ENCODE data around the gene LAIR2. TPM values are rescaled to one million over a fixed set of nuclear protein-coding genes. Genes with fewer than 3 reads are reported as not detected.

LAIR2 gene
- total and polyA plus RNA-seq, 2 of the 13 experiments (the other 11 are each of a cell fraction or from before 2014, with no cell fraction given): 1.3 to 1.9 TPM

DNA sequence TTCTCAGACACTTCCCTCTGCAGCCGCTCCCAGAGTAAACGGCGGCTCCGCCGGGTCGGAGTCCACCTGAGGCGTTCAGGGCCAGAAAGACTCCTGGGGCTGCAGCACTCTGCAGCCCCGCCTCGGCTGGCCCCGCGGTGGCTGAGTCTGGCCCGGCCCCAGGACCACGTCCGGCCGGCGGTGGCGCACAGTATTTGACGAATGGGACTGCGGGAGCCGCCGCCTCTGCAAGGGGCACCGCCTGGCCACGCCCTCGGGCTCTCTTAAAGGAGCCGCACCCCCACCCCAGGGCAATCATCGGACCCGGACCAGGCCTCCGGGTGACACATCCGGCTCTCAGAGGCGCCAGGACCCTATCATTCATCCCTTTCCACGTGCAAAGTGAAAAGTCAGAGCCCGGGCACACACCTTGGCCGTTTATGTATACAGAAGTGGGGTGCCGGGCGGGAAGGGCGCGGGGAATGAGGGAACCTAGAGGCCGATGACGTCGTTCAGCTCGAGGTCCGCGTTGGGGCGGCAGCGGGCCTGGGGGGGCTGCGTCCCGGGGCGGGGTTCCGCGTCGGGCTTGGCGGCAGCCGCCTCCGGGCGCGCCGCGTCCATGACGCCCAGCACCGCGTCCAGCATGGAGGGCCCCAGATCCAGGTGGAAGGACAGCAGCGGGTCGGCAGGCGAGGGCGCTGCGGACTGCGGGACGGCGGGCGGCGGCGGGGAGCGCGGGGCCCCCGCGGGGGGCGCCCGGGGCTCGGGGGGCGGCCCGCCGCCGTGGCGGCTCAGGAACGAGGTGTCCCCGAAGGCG is 37.8 kb upstream of the LAIR2 start (continued):
- TF ChIP-seq U2AF2 (IDR thresholded peaks at IDR 0.05; ENCODE audit: low read depth, low read length) (no peak), NFATC3 (CRISPR knock-in tag; IDR thresholded peaks at IDR 0.05) (no peak), KDM1A (CRISPR knock-in tag; IDR thresholded peaks at IDR 0.05) (no peak), TCF7L2 (IDR thresholded peaks at IDR 0.05; ENCODE audit: low read depth, low read length) (no peak), ZNF232 (CRISPR knock-in tag; IDR thresholded peaks at IDR 0.05; ENCODE audit: borderline replicate concordance) (peak; percentile 70; the same call in 1 of the 2 replicates), ZNF644 (CRISPR knock-in tag; IDR thresholded peaks at IDR 0.05; ENCODE audit: low read depth) (no peak), SOX5 (CRISPR knock-in tag; IDR thresholded peaks at IDR 0.05; ENCODE audit: borderline replicate concordance) (peak; percentile 44; the same call in 1 of the 2 replicates), NKX3-1 (CRISPR knock-in tag; IDR thresholded peaks at IDR 0.05) (no peak), ISL2 (CRISPR knock-in tag; IDR thresholded peaks at IDR 0.05) (peak; percentile 65; the same call in 1 of the 2 replicates), FOXC1 (CRISPR knock-in tag; IDR thresholded peaks at IDR 0.05; ENCODE audit: borderline replicate concordance) (no peak; the same call in 1 of the 2 replicates), ZNF460 (CRISPR knock-in tag; IDR thresholded peaks at IDR 0.05; ENCODE audit: borderline replicate concordance) (no peak)
- TF ChIP-seq, protein P1, sequence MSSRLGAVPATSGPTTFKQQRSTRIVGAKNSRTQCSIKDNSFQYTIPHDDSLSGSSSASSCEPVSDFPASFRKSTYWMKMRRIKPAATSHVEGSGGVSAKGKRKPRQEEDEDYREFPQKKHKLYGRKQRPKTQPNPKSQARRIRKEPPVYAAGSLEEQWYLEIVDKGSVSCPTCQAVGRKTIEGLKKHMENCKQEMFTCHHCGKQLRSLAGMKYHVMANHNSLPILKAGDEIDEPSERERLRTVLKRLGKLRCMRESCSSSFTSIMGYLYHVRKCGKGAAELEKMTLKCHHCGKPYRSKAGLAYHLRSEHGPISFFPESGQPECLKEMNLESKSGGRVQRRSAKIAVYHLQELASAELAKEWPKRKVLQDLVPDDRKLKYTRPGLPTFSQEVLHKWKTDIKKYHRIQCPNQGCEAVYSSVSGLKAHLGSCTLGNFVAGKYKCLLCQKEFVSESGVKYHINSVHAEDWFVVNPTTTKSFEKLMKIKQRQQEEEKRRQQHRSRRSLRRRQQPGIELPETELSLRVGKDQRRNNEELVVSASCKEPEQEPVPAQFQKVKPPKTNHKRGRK (CRISPR knock-in tag; IDR thresholded peaks at IDR 0.05): no peak
- TF ChIP-seq, protein P2, sequence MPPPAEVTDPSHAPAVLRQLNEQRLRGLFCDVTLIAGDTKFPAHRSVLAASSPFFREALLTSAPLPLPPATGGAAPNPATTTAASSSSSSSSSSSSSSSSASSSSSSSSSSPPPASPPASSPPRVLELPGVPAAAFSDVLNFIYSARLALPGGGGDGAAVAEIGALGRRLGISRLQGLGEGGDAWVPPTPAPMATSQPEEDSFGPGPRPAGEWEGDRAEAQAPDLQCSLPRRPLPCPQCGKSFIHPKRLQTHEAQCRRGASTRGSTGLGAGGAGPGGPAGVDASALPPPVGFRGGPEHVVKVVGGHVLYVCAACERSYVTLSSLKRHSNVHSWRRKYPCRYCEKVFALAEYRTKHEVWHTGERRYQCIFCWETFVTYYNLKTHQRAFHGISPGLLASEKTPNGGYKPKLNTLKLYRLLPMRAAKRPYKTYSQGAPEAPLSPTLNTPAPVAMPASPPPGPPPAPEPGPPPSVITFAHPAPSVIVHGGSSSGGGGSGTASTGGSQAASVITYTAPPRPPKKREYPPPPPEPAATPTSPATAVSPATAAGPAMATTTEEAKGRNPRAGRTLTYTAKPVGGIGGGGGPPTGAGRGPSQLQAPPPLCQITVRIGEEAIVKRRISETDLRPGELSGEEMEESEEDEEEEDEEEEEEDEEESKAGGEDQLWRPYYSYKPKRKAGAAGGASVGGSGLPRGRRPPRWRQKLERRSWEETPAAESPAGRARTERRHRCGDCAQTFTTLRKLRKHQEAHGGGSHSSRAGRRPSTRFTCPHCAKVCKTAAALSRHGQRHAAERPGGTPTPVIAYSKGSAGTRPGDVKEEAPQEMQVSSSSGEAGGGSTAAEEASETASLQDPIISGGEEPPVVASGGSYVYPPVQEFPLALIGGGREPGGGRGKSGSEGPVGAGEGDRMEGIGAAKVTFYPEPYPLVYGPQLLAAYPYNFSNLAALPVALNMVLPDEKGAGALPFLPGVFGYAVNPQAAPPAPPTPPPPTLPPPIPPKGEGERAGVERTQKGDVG (CRISPR knock-in tag; IDR thresholded peaks at IDR 0.05; ENCODE audit: borderline replicate concordance): 0 out of 2 replicates have a peak, but pooled peaks have one; percentile 47
- TF ChIP-seq, protein P3, sequence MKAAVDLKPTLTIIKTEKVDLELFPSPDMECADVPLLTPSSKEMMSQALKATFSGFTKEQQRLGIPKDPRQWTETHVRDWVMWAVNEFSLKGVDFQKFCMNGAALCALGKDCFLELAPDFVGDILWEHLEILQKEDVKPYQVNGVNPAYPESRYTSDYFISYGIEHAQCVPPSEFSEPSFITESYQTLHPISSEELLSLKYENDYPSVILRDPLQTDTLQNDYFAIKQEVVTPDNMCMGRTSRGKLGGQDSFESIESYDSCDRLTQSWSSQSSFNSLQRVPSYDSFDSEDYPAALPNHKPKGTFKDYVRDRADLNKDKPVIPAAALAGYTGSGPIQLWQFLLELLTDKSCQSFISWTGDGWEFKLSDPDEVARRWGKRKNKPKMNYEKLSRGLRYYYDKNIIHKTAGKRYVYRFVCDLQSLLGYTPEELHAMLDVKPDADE (CRISPR knock-in tag; IDR thresholded peaks at IDR 0.05): 0 out of 2 replicates have a peak, but pooled peaks have one; percentile 44
- TF ChIP-seq, protein P4, sequence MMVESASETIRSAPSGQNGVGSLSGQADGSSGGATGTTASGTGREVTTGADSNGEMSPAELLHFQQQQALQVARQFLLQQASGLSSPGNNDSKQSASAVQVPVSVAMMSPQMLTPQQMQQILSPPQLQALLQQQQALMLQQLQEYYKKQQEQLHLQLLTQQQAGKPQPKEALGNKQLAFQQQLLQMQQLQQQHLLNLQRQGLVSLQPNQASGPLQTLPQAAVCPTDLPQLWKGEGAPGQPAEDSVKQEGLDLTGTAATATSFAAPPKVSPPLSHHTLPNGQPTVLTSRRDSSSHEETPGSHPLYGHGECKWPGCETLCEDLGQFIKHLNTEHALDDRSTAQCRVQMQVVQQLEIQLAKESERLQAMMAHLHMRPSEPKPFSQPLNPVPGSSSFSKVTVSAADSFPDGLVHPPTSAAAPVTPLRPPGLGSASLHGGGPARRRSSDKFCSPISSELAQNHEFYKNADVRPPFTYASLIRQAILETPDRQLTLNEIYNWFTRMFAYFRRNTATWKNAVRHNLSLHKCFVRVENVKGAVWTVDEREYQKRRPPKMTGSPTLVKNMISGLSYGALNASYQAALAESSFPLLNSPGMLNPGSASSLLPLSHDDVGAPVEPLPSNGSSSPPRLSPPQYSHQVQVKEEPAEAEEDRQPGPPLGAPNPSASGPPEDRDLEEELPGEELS (CRISPR knock-in tag; IDR thresholded peaks at IDR 0.05): no peak
- TF ChIP-seq, protein P5, sequence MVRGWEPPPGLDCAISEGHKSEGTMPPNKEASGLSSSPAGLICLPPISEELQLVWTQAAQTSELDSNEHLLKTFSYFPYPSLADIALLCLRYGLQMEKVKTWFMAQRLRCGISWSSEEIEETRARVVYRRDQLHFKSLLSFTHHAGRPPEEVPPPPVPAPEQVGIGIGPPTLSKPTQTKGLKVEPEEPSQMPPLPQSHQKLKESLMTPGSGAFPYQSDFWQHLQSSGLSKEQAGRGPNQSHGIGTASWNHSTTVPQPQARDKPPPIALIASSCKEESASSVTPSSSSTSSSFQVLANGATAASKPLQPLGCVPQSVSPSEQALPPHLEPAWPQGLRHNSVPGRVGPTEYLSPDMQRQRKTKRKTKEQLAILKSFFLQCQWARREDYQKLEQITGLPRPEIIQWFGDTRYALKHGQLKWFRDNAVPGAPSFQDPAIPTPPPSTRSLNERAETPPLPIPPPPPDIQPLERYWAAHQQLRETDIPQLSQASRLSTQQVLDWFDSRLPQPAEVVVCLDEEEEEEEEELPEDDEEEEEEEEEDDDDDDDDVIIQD (CRISPR knock-in tag; IDR thresholded peaks at IDR 0.05; ENCODE audit: low read depth): no peak
- TF ChIP-seq, protein P6, sequence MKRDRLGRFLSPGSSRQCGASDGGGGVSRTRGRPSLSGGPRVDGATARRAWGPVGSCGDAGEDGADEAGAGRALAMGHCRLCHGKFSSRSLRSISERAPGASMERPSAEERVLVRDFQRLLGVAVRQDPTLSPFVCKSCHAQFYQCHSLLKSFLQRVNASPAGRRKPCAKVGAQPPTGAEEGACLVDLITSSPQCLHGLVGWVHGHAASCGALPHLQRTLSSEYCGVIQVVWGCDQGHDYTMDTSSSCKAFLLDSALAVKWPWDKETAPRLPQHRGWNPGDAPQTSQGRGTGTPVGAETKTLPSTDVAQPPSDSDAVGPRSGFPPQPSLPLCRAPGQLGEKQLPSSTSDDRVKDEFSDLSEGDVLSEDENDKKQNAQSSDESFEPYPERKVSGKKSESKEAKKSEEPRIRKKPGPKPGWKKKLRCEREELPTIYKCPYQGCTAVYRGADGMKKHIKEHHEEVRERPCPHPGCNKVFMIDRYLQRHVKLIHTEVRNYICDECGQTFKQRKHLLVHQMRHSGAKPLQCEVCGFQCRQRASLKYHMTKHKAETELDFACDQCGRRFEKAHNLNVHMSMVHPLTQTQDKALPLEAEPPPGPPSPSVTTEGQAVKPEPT (CRISPR knock-in tag; IDR thresholded peaks at IDR 0.05; ENCODE audit: low read depth): no peak
